GM18858 (cell line): ENCODE data around the gene IVL.

Experiments
- ATAC-seq: cut with Tn5 transposase; IDR thresholded peaks from one replicate; pipeline ENCODE4 v1.9.1; 2021; ENCODE audit not compliant: unreplicated experiment

Gene IVL

DNA sequence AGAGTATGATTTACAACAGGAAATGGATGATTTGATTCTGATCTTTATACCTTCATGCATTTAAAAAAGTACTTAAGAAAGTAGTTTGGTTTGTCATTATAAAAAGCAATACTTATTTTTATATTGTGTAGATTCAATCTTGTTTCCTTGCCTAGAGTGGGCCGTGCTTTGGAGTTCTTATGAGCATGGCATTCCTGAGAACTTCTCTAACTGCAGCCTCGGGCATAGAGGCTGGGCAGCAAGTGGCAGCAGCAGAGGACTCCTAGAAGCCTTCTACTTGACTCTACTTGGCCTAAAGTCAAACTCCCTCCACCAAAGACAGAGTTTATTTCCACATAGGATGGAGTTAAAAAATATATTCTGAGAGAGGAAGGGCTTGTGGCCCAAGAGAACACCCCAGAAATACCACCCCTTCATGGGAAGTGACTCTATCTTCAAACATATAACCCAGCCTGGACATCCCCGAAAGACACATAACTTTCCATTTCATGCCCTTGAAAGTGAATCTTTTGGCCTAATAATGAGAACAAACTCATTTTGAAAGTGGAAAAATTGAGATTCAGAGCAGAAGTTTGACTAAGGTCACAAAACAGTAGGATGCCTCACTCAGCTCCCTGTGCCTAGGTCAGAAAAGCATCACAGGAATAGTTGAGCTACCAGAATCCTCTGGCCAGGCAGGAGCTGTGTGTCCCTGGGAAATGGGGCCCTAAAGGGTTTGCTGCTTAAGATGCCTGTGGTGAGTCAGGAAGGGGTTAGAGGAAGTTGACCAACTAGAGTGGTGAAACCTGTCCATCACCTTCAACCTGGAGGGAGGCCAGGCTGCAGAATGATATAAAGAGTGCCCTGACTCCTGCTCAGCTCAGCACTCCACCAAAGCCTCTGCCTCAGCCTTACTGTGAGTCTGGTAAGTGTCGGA is at the start of gene IVL:
Gene IVL (plus strand): TSS at position 861 of the 916 bp plus-strand sequence. CDS start 1,252 bp downstream, outside the sequence.
- no peak for ATAC-seq

GRCh38 chr1:152859696-152860095 is 48.6 kb upstream of the IVL start, which contains the start of gene LCE7A:
Gene LCE7A, plus strand, starts transcription at chr1:152859996. Its CDS starts 702 bp downstream, at chr1:152860698.
- ATAC-seq, result no peak

- no peak for ATAC-seq
Observed at GRCh38 chr1:152860129-152860528, 48.2 kb upstream of the IVL start.

DNA sequence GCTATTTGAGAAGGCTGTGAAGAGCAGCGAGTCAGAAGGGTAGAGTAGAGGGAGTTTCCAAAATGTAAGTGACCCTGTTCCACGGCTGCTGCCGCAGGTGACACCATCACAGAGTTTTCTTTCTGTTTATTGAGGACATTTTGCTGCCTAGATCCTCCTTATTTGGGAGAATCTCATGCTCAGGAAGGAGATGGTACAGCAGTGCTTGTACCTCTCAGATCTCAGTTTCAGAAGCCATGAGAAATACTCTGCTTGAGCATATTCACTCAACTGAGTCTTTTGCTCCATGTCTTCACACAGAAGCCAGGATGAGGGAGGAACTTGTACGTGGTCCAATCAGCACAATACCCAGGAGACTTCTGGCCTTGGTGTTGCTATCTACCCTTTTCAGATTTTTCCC is 47.0 kb upstream of the IVL start:
- ATAC-seq, result no peak

DNA sequence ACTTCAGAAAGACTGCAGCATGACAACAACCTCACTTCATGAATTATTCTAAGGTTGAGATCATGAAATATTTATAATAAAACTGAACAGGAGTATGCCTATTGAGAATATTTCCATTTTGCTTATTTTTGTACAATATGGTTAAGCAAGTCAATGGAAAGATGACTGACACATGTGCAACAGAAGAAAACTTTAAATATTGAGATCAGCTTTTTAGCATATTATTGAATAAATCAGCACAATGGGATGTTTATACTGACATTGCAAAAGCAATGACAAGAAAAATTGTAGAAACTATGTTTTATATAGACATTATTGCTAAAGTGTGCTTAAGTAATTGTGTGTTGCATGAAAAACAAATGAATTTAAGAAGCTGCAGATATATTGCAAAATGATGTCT is 43.9 kb upstream of the IVL start:
- no peak for ATAC-seq

GRCh38 chr1:152866321-152866720 is 42.0 kb upstream of the IVL start:
- ATAC-seq, result no peak

DNA sequence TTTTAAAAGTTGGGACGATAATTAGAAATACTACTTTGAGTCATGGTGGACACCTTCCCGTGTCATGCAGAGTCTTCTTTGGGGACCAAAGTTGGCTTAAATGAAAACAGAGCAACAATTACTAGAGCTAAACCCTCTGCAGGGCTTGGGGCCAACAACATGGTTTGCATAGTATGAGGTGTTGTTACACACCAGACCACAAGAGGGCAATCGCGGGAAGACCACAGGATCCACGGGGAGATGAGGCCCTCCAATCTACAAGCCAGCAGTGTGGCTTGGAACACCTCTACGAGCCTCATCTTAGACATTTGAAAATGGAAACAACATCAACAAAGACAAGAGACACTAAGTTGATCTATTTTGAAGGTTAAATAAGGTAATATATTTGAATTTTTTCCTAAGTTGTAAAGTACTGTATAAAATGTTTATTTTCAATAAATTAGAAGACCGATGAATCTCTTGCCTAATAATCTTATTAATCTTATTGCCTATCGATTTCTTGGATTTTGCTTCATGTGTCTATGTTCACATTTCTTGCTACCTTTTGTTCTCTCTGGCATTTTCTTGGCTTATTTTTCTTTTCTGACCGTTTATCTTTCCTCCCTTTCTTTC is 38.4 kb upstream of the IVL start:
- peak; percentile 47 for ATAC-seq

- ATAC-seq, result no peak
Observed at GRCh38 chr1:152870831-152871730, 37.3 kb upstream of the IVL start.

GRCh38 chr1:152871731-152872126 is 36.6 kb upstream of the IVL start:
- ATAC-seq, result no peak

GRCh38 chr1:152873495-152873894 is 34.9 kb upstream of the IVL start:
- no peak for ATAC-seq

GRCh38 chr1:152876827-152877226 is 31.5 kb upstream of the IVL start:
- ATAC-seq, result no peak

- no peak for ATAC-seq
Observed at GRCh38 chr1:152878042-152878441, 30.3 kb upstream of the IVL start, which contains the start of gene SMCP. Gene SMCP, plus strand, starts transcription at chr1:152878322. Its CDS starts 6,101 bp downstream, at chr1:152884423.

DNA sequence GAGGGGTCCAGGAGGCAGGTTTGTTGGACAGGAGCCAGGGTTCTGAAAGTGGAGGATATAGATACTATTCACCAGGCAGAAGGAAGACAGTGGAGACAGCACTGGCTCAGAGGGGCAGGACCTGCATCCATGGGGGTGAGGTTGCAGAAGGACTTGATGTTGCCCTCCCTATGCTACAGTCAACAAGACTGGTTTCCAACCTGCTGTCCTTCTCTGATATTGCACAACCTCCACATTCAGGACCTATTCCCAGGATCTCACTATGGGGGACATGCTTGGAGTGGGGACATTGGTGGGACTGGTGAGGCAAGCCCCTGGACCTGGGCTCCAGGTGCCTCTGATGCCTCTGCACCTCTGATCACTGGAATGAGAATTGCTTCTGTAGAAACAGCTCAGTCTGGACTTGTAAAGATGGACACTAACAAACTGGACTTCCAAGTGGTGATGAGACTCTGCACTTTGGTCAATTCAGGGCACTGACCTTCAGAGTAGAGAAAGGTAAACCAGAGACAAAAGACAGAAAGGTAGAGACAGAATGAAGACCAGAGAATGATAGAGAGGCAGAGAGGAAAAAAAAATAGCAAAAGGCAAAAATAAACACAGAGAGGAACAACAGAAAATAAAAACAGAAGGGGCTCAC is 28.7 kb upstream of the IVL start:
- ATAC-seq, result no peak

- no peak for ATAC-seq
Observed at GRCh38 chr1:152880316-152880715, 28.0 kb upstream of the IVL start.

- no peak for ATAC-seq
Observed at GRCh38 chr1:152880907-152881306, 27.4 kb upstream of the IVL start.

- no peak for ATAC-seq
Observed at GRCh38 chr1:152884085-152884484, 24.3 kb upstream of the IVL start.

DNA sequence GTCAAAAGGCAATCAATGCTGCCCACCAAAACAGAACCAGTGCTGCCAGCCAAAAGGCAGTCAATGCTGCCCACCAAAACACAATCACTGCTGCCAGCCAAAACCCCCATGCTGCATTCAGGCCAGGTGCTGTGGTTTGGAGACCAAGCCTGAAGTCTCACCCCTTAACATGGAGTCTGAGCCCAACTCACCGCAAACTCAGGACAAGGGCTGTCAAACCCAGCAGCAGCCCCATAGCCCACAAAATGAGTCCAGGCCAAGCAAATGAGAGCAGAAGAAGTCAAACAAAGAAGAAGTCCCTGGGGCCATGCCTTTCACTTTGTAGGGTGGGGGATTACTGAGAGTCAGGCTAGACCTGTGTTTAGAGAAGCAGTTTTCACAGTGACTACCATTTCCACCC is 23.8 kb upstream of the IVL start:
- no peak for ATAC-seq

- no peak for ATAC-seq
Observed at GRCh38 chr1:152884966-152885624, 23.3 kb upstream of the IVL start.

DNA sequence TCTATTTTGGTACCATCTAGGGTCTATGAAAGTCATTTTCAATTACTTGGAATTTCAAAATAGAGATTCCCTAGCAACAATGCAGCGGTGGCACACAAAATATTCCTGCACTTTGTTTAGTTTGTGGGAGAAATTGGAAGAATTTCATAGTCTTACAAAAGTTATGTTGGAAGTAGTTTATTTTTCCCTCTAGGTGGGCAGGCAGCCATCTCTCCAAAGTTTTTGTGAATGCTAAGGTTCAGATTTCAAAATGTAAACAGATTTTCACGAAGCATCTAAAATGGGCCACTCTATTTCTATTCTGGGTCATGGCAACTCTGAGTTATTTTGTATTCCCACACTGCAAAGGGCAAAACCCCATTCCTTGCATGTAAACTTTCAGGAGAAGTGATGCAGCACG is 22.3 kb upstream of the IVL start:
- no peak for ATAC-seq

DNA sequence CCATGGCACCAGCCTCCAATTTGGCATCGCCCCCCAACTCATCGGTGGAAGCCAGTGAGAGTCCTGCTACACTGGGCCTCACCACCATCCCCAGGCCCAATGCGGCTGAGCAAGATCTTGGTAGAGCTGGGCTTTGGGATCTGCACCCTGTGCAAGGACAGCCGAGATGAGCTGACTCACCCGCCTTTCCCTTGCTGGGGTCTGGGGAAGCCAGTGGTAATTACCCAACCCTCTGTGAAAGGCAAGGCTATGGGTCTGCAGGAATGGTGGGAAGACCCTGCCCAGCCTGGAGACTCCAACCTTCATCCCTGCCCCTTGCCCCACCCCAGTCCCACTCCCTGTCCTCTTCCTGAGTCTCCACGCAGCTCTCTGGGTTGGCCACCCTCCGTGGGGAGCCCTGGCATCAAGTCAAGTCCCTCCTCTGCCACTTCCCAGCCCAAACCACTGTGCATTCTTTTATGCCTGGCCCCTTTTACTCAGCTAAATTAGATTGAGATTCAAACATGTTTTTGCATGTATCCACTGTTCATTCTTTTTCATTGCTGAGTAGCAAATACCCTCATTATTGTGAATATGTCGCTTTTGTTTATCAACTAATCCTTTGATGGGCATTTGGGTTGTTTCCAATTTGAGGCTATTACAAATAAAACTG is 21.5 kb upstream of the IVL start:
- no peak for ATAC-seq
